Upper lobe of left lung (tissue), 6 donors: ENCODE measurements around the gene CRISPLD2. TPM values are rescaled to one million over a fixed set of nuclear protein-coding genes. Genes with fewer than 3 reads are reported as not detected.

Experiments
- ATAC-seq, 2 donors: fragments of 200-7000 bp; cut with Tn5 transposase; one replicate each; pipeline ENCODE4 v1.9.1; 2022; ENCODE audit warnings: mild to moderate bottlenecking in 2 of 2, moderate library complexity in 2 of 2; ENCODE audit not compliant: low FRiP score in 2 of 2
- DNase-seq, 2 donors: peaks; one replicate each; pipeline ENCODE4 v3.0.0-alpha.2; 2019 to 2020
- H3K27ac ChIP-seq, 4 donors: fragments of 200-600 bp; sonication (generic); one replicate each; pipeline ENCODE4 v1.5.1; 2016 to 2019
- H3K27me3 ChIP-seq, 4 donors: fragments of 200-600 bp; sonication (generic); one replicate each; pipeline ENCODE4 v1.5.1; 2017 to 2019
- H3K36me3 ChIP-seq, 4 donors: fragments of 200-600 bp; sonication (generic); one replicate each; pipeline ENCODE4 v1.5.1; 2016 to 2019
- H3K4me1 ChIP-seq, 4 donors: fragments of 200-600 bp; sonication (generic); one replicate each; pipeline ENCODE4 v1.5.1; 2018 to 2019
- H3K4me3 ChIP-seq, 4 donors: fragments of 200-600 bp; sonication (generic); one replicate each; pipeline ENCODE4 v1.5.1; 2017 to 2019; ENCODE audit warnings: mild to moderate bottlenecking in 2 of 4, moderate library complexity in 1 of 4
- H3K9me3 ChIP-seq, 4 donors: fragments of 200-600 bp; sonication (generic); one replicate each; pipeline ENCODE4 v1.5.1; 2018 to 2019
- EP300 ChIP-seq, 4 donors: sonication (generic); formaldehyde crosslinking; IDR thresholded peaks; one replicate each; pipeline ENCODE4 v1.5.1; 2017; ENCODE audit warnings: antibody characterized with exemption in 4 of 4, control low read depth in 2 of 4
- POLR2A ChIP-seq, 4 donors: fragments of 450-650 bp; IDR thresholded peaks; one replicate each; pipeline ENCODE4 v1.5.1; 2016 to 2017; ENCODE audit warnings: antibody characterized with exemption in 4 of 4, mild to moderate bottlenecking in 2 of 4
- POLR2AphosphoS5 ChIP-seq, 2 donors: sonication (generic); formaldehyde crosslinking; IDR thresholded peaks; one replicate each; pipeline ENCODE4 v1.5.1; 2017; ENCODE audit warnings: antibody characterized with exemption in 2 of 2
- WGBS, 2 donors: methylation state at CpG; one replicate each; pipeline ENCODE4 v1.1.5; 2017 to 2018; 5-methylcytosine and 5-hydroxymethylcytosine counted together
- total RNA-seq, 6 donors: library from RNA; depleted of rRNA in 4 of 6; stranded (reverse); fragments of >200 nt in 4 of 6; gene quantifications; one replicate each; pipeline versions ENCODE4 v1.1.0 to v1.2.1, GENCODE V29; 2016 to 2021
- TF ChIP-seq, protein P1 (sequence below), 6 experiments: fragments of 450-650 bp in 4 of 6; fragments of 200-600 bp in 2 of 6; sonication (generic) in 2 of 6; IDR thresholded peaks; one replicate each; pipeline ENCODE4 v1.5.1; 2016 to 2019; ENCODE audit warnings: antibody characterized with exemption in 6 of 6
- donor health status: DM: no; HTN: no; CAD: no; lungs with moderate emphysema.
- donor health status: DM: no; HTN: yes; CAD: no; lungs with severe emphysema.

CRISPLD2 gene
- total RNA-seq, 6 donors from 2014 or later: 30.2 to 109 (median 80.8) TPM

DNA sequence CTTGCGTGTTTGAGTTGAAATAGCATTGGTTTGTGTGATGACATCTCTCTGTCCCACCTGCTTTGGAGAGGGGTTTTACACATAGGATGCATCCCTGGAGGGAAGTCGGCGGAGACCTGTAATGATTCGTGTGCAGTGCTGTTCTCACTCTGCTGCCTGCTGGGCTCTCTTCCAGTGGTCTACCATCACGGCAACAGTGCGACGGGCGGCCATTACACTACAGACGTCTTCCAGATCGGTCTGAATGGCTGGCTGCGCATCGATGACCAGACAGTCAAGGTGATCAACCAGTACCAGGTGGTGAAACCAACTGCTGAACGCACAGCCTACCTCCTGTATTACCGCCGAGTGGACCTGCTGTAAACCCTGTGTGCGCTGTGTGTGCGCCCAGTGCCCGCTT is 41.1 kb upstream of the CRISPLD2 start:
- Histone ChIP-seq H3K4me1 (no peaks in the 10 kb centered on the region), H3K27me3 (no peaks in the 10 kb centered on the region), H3K4me3 (no peak overlapping the region), H3K9me3 (no peaks in the 10 kb centered on the region), H3K27ac (no peak overlapping the region), H3K36me3 (peaks cover 16 to 65% (median 45%) of the 10 kb centered on the region in 4 donors)
- no peak for ATAC-seq
- DNase-seq: no peak
- TF ChIP-seq, protein P1, sequence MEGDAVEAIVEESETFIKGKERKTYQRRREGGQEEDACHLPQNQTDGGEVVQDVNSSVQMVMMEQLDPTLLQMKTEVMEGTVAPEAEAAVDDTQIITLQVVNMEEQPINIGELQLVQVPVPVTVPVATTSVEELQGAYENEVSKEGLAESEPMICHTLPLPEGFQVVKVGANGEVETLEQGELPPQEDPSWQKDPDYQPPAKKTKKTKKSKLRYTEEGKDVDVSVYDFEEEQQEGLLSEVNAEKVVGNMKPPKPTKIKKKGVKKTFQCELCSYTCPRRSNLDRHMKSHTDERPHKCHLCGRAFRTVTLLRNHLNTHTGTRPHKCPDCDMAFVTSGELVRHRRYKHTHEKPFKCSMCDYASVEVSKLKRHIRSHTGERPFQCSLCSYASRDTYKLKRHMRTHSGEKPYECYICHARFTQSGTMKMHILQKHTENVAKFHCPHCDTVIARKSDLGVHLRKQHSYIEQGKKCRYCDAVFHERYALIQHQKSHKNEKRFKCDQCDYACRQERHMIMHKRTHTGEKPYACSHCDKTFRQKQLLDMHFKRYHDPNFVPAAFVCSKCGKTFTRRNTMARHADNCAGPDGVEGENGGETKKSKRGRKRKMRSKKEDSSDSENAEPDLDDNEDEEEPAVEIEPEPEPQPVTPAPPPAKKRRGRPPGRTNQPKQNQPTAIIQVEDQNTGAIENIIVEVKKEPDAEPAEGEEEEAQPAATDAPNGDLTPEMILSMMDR (IDR thresholded peaks at IDR 0.05): no peak
- TF ChIP-seq EP300 (IDR thresholded peaks at IDR 0.05): no peak
- TF ChIP-seq POLR2AphosphoS5 (IDR thresholded peaks at IDR 0.05): no peak
- TF ChIP-seq POLR2A (IDR thresholded peaks at IDR 0.05): no peak
- 94 to 96% methylated on average over 18 of the region's 18 CpGs for WGBS, 2 donors

DNA sequence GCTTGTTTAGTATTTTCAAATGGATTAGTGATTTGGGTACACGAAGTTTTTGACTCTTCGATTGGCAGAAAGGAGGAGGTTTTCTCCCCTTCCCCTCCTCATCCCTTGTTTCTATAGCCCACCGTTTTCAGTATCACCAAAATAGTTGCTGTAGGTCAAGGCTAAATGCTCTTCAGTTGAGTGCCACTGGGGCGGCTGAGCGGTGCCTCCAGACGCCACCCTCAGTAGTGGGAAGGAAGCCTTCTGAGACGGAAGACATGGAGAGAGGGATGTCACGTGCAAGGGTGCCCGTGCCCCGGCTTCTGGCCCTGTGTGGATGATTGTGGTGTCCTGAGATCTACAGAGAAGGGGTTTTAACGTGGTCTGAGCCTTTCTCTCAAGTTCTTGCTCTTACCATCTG is 39.7 kb upstream of the CRISPLD2 start:
- WGBS, 2 donors: 93 to 94% methylated on average over 11 of the region's 11 CpGs
- Histone ChIP-seq H3K4me3 (no peak overlapping the region), H3K27me3 (no peaks in the 10 kb centered on the region), H3K36me3 (peaks cover 11 to 52% (median 39%) of the 10 kb centered on the region in 4 donors), H3K4me1 (no peaks in the 10 kb centered on the region), H3K27ac (no peak overlapping the region), H3K9me3 (no peaks in the 10 kb centered on the region)
- ATAC-seq: no peak
- DNase-seq: no peak
- TF ChIP-seq POLR2AphosphoS5 (IDR thresholded peaks at IDR 0.05) (no peak), EP300 (IDR thresholded peaks at IDR 0.05) (no peak), POLR2A (IDR thresholded peaks at IDR 0.05) (no peak)
- TF ChIP-seq, protein P1 (IDR thresholded peaks at IDR 0.05): no peak

DNA sequence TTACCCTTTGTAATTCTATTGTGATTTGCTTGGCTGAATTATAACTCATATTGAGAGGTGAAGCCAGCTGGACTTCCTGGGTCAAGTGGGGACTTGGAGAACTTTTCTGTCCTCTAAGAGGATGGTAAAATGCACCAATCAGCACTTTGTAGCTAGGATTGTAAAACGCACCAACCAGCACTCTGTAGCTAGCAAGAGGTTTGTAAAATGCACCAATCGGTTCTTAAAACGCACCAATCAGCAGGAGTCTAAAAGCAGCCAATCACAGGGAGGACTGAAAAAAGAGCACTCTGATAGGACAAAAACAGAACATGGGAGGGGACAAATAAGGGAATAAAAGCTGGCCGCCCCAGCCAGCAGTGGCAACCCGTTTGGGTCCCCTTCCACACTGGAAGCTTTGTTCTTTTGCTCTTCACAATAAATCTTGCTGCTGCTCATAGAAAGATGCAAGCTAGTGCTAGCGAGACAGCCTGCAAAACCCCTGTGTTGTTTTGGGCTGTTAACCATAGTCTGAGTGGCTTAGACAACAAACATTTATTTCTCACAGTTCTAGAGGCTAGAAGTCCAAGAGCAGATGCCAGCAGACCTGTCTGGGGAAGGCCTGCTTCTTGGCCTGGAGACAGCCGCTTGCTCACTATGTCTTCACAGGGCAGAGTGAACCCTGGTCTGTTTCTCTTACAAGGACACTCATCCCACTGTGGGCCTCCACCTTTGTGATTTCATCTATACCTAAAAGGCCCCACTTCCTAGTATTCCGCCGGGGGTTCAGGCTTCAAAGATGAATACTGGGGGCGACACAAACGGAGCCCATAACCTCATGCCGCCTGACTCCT is 39.0 kb upstream of the CRISPLD2 start:
- Histone ChIP-seq H3K4me3 (no peak overlapping the region), H3K4me1 (peaks cover 0 to 2% (median under 1%) of the 10 kb centered on the region in 4 donors), H3K27me3 (no peaks in the 10 kb centered on the region), H3K9me3 (no peaks in the 10 kb centered on the region), H3K27ac (no peak overlapping the region), H3K36me3 (peaks cover 8 to 45% (median 32%) of the 10 kb centered on the region in 4 donors)
- TF ChIP-seq EP300 (IDR thresholded peaks at IDR 0.05) (no peak), POLR2A (IDR thresholded peaks at IDR 0.05) (no peak), POLR2AphosphoS5 (IDR thresholded peaks at IDR 0.05) (no peak)
- TF ChIP-seq, protein P1 (IDR thresholded peaks at IDR 0.05): no peak
- ATAC-seq (no peak), DNase-seq (no peak)
- 90 to 93% methylated on average over 12 of the region's 12 CpGs for WGBS, 2 donors

DNA sequence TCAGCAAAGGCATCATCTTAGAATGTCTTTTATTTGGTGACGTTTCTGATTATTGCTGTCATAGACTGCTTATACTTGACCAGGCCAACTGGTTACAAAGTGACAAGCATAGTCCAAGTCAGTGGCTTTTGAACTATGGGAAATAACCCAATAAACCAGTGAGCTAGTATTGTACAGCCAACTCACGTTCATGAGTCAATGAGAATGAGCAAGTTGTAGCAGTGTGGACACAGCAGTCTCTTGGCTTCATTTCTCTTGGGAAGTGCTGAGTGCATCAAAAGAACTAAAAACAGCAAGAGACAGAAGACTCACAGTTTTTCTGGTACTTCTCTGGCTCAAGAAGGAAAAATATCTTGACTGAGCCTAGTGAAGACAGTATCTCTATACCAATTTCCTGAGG is 36.9 kb upstream of the CRISPLD2 start:
- no peak for DNase-seq
- H3K4me1 ChIP-seq: peaks cover 0 to 17% (median 6%) of the 10 kb centered on the region in 4 donors
- WGBS, 2 donors: 75 to 90% methylated on average over 2 of the region's 2 CpGs
- TF ChIP-seq EP300 (IDR thresholded peaks at IDR 0.05): no peak
- TF ChIP-seq, protein P1 (IDR thresholded peaks at IDR 0.05): no peak
- no peak for TF ChIP-seq POLR2A (IDR thresholded peaks at IDR 0.05)
- no peak for TF ChIP-seq POLR2AphosphoS5 (IDR thresholded peaks at IDR 0.05)
- H3K4me3 ChIP-seq: no peak overlapping the region
- H3K9me3 ChIP-seq: no peaks in the 10 kb centered on the region
- no peak overlapping the region for H3K27ac ChIP-seq
- ATAC-seq: no peak
- no peaks in the 10 kb centered on the region for H3K27me3 ChIP-seq
- peaks cover 5 to 24% (median 12%) of the 10 kb centered on the region in 4 donors for H3K36me3 ChIP-seq
